Activated naive CD4-positive, alpha-beta T cell treated with anti-CD3 and anti-CD28 coated beads for 36 hours (primary cell): ENCODE results near the gene PARP14. TPM values are rescaled to one million over a fixed set of nuclear protein-coding genes. Genes with fewer than 3 reads are reported as not detected.

ENCODE experiments used
- CTCF ChIA-PET: fragments of 350-600 bp; sonication (Branson Sonifier 250); formaldehyde crosslinking; loops from one replicate; lab custom pipeline; 2021; ENCODE audit warnings: antibody characterized with exemption; lab: Charles Lee
- DNase-seq: peaks from one replicate; pipeline ENCODE4 v3.0.0-alpha.2; 2020
- H3K27ac Mint-ChIP-seq: one replicate; pipeline ENCODE4 v1.8.0; 2021; ENCODE audit warnings: mild to moderate bottlenecking, mixed read lengths
- H3K27me3 Mint-ChIP-seq: one replicate; pipeline ENCODE4 v1.8.0; 2021; ENCODE audit warnings: low read depth, mixed read lengths
- H3K36me3 Mint-ChIP-seq: one replicate; pipeline ENCODE4 v1.8.0; 2021; ENCODE audit warnings: low read depth, mixed read lengths
- H3K4me1 Mint-ChIP-seq: one replicate; pipeline ENCODE4 v1.8.0; 2021; ENCODE audit warnings: low read depth, mixed read lengths
- H3K4me3 Mint-ChIP-seq: one replicate; pipeline ENCODE4 v1.8.0; 2021; ENCODE audit warnings: mild to moderate bottlenecking, moderate library complexity, mixed read lengths
- H3K9me3 Mint-ChIP-seq: one replicate; pipeline ENCODE4 v1.8.0; 2021; ENCODE audit warnings: mixed read lengths
- intact Hi-C: fragments of 100-400 bp; cut with micrococcal nuclease; formaldehyde crosslinking; loops from one replicate; pipeline ENCODE4 v1.15.1; 2023
- total RNA-seq, 2 experiments: library from RNA; stranded (reverse); gene quantifications; one replicate each; pipeline ENCODE4 v1.2.3, GENCODE V29; 2021

Gene PARP14
- total RNA-seq, 2 experiments from 2014 or later: 35.4 to 38.9 TPM

DNA sequence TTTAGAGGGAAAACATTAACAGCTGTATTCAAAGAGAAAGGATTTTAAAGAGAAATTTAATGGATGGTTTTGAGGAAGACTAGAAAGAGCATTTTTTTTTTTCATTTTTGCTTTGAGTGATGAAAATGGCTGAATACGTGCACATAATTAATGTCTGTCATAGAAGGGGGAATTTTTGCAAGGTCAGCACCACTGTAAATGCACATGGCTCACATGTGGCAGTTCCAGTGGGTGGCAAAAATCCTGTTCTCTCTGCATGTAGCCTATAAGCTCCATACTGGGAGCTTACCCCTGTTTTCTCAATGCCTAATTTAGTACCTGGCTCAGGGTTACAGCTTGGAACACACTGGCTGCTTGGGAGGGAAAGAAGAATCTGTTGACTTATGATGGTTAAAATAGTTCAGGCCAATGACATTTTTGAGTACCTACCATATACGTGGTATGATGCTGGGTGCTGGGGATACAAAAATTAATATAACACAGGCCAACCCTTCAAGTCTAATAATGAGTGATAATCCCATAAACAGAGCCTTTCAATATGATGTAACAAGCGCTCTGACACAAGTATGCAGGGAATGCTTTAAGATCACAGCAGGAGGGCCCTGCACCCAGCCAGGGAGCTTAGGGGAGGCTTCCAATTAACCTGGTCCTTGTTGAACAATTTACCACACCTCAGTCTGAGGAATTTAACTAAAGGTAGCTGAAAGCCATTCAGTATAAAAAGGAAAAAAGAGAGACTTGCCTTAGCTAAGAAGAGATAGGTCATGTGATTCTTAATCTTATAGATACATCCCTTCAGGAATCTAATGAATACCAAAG is 80.0 kb downstream of the PARP14 start:
- no peak overlapping the region for H3K27ac Mint-ChIP-seq
- DNase-seq: no peak
- CTCF ChIA-PET: interaction anchor here (0.7 to 1.3 kb wide), 3 partner anchors 79 to 268 kb away, joined by 3 to 8 read pairs (median 3); no protein-coding TSS in a partner anchor
- H3K36me3 Mint-ChIP-seq: no peaks in the 10 kb centered on the region
- H3K9me3 Mint-ChIP-seq: no peaks in the 10 kb centered on the region
- intact Hi-C loops: no loop called here
- H3K27me3 Mint-ChIP-seq: no peaks in the 10 kb centered on the region
- no peak overlapping the region for H3K4me3 Mint-ChIP-seq
- H3K4me1 Mint-ChIP-seq: no peaks in the 10 kb centered on the region

DNA sequence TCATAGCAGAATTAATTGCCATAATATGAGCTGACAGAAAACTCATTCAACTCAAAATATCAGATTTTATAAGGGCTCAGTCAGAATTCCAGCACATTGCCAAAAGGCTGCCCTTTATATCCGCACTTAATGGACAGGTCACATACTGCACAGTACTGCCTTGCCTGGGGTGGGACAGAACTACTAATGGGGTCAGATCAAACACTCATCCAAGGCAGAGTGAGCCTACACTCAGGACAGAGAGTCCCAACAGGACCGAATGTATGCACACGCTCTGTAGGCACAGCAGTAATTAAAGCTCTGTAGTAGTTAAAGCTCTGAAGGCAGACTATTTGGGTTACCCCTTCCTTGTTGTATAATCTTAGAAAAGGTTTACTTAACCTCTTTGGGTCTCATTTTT is 85.8 kb downstream of the PARP14 start:
- H3K27ac Mint-ChIP-seq: no peak overlapping the region
- no peaks in the 10 kb centered on the region for H3K27me3 Mint-ChIP-seq
- peaks cover 4% of the 10 kb centered on the region for H3K36me3 Mint-ChIP-seq
- H3K4me1 Mint-ChIP-seq: no peaks in the 10 kb centered on the region
- H3K4me3 Mint-ChIP-seq: no peak overlapping the region
- no peaks in the 10 kb centered on the region for H3K9me3 Mint-ChIP-seq
- intact Hi-C loops: no loop called here
- CTCF ChIA-PET: interaction anchor here (1.3 kb wide), 1 partner anchor 10 kb away, joined by 5 read pairs; no protein-coding TSS in a partner anchor
- DNase-seq: no peak

DNA sequence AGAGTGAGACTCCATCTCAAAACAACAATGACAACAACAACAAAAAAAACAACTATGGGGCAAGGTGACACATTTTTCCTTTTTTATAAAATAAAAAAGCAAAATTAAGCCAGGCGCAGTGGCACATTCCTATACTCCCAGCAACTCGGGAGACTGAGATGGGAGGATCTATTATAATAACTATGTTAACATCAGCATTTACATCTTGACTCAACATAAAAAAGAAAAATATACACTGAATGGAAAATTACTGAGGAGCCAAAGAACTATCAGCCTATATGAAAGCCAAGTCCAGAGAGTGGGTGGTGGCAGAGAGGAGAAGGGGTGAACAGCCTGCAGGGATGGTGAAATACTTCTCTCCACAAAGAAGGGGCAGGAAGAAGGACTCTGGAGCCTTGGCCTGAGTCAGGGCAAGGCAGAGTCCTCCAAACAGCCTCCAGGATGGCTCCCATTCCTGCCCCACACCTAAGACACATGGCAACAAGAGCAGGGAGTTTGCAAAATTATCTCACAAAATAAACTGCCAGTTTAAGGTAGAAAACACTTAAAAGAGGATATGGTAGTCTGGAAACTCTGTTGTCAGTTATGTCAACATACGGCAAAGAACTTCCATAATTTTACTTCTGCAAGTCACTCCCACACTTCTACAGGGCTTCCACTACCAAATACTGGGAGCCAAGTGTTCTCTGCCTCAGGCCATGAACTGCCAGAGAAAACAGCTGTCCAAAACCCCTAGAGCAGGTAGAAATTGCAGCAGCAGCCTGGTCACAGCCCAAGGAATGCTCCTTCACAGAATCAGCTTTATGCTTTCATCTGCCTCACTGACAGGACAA is 87.1 kb downstream of the PARP14 start:
- H3K36me3 Mint-ChIP-seq: peaks cover 4% of the 10 kb centered on the region
- no peak for DNase-seq
- H3K9me3 Mint-ChIP-seq: no peaks in the 10 kb centered on the region
- CTCF ChIA-PET: interaction anchor here (1.3 kb wide), 1 partner anchor 11 kb away, joined by 5 read pairs; no protein-coding TSS in a partner anchor
- H3K4me1 Mint-ChIP-seq: no peaks in the 10 kb centered on the region
- intact Hi-C loops: no loop called here
- no peak overlapping the region for H3K27ac Mint-ChIP-seq
- no peaks in the 10 kb centered on the region for H3K27me3 Mint-ChIP-seq
- H3K4me3 Mint-ChIP-seq: no peak overlapping the region

DNA sequence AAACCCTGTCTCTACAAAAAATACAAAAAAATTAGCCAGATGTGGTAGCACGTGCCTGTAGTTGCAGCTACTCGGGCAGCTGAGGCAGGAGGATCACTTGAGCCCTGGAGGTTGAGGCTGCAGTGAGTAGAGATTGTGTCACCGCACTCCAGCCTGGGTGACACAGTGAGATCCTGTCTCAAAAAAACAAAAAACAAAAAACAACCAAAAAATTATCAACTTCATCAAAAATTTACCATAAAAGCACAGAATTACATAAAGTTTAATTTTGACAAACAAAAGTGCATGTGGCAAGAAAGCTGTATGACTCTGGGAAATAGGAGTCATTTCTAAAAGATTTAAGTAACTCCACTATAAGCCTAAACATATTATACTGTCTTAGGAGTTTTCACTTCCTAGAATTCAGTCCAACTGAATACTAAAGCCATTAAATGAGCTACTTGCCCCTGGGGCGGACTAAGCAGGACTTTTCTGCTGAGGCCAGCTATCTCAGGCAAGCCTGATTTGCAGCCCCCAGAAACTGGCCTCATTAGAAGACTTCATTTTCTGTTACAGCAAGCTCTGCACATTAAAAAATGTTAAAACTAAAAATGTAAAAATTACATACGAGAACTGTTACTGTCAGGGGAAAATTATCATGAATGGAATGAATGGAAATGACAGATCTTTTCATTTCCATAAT is 90.0 kb downstream of the PARP14 start:
- peaks cover 6% of the 10 kb centered on the region for H3K36me3 Mint-ChIP-seq
- CTCF ChIA-PET: interaction anchor here (0.6 to 0.9 kb wide), 2 partner anchors 34 to 76 kb away, joined by 3 to 4 read pairs; no protein-coding TSS in a partner anchor
- H3K9me3 Mint-ChIP-seq: no peaks in the 10 kb centered on the region
- H3K4me1 Mint-ChIP-seq: no peaks in the 10 kb centered on the region
- no peak overlapping the region for H3K27ac Mint-ChIP-seq
- H3K27me3 Mint-ChIP-seq: no peaks in the 10 kb centered on the region
- H3K4me3 Mint-ChIP-seq: no peak overlapping the region
- intact Hi-C loops: no loop called here
- DNase-seq: no peak

DNA sequence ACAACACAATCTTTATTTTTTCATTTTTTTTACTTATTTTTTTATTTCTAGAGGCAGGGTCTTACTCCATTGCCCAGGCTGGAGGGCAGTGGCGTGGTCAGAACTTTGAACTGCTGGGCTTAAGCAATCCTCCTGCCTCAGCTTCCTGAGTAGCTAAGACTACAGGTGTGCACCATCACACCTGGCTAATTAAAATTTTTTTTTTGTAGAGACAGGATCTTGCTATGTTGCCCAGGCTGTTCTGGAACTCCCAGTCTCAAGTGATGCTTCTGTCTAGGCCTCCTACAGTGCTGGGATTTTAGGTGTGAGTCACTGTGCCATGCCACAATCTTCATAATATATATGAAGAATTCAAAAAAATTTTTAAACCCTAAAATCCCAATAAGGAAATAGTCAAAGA is 92.2 kb downstream of the PARP14 start:
- intact Hi-C loops: no loop called here
- H3K27me3 Mint-ChIP-seq: no peaks in the 10 kb centered on the region
- H3K4me1 Mint-ChIP-seq: no peaks in the 10 kb centered on the region
- no peak overlapping the region for H3K27ac Mint-ChIP-seq
- no peaks in the 10 kb centered on the region for H3K9me3 Mint-ChIP-seq
- CTCF ChIA-PET: interaction anchor here (1.1 kb wide), 1 partner anchor 15 kb away, joined by 3 read pairs; no protein-coding TSS in a partner anchor
- DNase-seq: no peak
- H3K36me3 Mint-ChIP-seq: peaks cover 6% of the 10 kb centered on the region
- no peak overlapping the region for H3K4me3 Mint-ChIP-seq

DNA sequence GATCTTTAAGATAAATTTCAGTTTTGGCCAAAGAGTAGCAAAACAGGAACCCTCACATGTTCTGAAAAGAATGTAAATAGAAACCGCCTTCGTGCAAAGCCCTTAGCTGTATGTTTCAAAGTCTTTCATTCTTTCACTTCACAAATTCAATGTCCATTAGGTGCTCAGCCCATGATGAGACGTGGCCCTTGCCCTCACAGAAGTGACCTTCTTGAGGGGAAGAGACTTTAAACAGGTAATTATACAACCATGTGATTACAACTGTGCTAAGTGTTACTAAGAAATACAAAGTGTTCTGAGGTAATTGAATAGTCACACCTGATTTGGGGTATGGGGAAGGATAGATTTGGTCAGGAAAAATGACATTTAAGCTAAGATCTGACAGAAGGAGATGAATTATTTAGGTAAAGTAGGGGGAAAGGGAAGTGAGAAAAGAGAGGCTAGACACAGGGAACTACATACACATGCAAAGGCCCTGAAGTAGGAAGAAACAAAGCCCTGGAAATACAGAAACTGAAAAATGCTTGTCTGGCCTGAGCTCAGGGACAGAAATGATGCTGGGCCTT is 93.4 kb downstream of the PARP14 start:
- Mint-ChIP-seq H3K4me1 (no peaks in the 10 kb centered on the region), H3K27me3 (no peaks in the 10 kb centered on the region), H3K36me3 (peaks cover 6% of the 10 kb centered on the region), H3K27ac (no peak overlapping the region), H3K9me3 (no peaks in the 10 kb centered on the region), H3K4me3 (no peak overlapping the region)
- intact Hi-C loops: no loop called here
- DNase-seq: no peak
- CTCF ChIA-PET: interaction anchor here (0.9 to 1.3 kb wide), 2 partner anchors 19 to 45 kb away, joined by 3 read pairs; no protein-coding TSS in a partner anchor

DNA sequence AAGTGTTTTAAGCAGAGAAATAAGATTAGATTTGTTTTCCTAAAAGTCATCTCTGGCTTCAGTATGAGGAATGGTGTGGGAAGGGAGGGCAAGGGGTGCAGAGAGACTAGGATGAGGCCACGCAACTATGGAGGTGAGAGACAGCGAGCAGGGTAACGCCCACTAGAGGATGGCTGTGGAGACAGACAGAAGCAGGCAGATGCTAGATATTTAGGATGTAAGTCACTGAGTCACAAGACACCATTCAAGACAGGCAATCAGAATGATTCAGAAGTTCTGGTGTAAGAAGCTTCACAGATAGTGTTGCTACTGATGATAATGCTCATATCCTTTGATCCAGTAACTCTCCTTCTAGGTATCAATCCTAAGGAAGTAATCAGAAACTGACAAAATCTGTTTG is 93.9 kb downstream of the PARP14 start:
- H3K27ac Mint-ChIP-seq: no peak overlapping the region
- peaks cover 6% of the 10 kb centered on the region for H3K36me3 Mint-ChIP-seq
- H3K27me3 Mint-ChIP-seq: no peaks in the 10 kb centered on the region
- no peak overlapping the region for H3K4me3 Mint-ChIP-seq
- H3K9me3 Mint-ChIP-seq: no peaks in the 10 kb centered on the region
- DNase-seq: no peak
- CTCF ChIA-PET: interaction anchor here (0.6 to 1.1 kb wide), 2 partner anchors 129 to 363 kb away, joined by 3 to 4 read pairs; no protein-coding TSS in a partner anchor
- intact Hi-C loops: no loop called here
- H3K4me1 Mint-ChIP-seq: no peaks in the 10 kb centered on the region

DNA sequence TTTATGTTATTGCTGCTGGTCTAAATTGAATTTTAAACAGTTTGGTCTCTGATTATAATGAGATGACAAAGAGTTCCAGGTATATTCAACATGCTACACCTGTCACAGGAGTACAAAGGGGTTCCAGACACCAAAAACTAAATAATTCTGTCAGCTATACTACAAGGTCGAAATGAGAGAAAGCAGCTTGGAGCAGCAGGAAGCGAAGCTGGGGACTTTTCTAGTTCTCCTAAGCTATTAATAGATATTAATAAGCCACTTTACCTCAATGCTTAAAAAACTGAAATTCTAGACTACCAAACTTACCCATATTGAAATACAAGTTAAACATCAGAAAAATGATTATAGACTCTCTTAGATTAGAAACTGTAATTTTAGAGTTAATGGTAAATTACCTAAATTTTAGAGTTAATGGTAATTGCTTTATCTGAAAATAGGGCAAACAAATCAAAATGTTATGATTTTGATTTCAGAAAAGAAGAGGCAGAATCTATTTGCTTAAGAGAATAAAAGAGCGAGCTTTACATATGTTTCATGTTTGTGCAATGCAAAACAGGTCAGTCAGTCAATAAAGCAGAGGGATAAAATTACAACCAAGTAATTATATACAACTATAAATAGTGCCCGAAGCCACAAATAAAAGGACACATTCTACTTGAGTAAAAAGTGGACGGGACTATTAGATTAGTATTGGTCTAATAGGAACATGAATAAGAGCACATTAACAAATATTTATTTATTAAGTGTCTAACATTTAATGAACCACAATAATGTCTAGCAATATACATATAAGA is 96.2 kb downstream of the PARP14 start:
- Mint-ChIP-seq H3K27me3 (no peaks in the 10 kb centered on the region), H3K27ac (no peak overlapping the region), H3K4me1 (no peaks in the 10 kb centered on the region), H3K9me3 (no peaks in the 10 kb centered on the region), H3K36me3 (peaks cover 6% of the 10 kb centered on the region), H3K4me3 (no peak overlapping the region)
- DNase-seq: no peak
- CTCF ChIA-PET: interaction anchor here (0.9 kb wide), 1 partner anchor 22 kb away, joined by 4 read pairs; no protein-coding TSS in a partner anchor
- intact Hi-C loops: no loop called here

DNA sequence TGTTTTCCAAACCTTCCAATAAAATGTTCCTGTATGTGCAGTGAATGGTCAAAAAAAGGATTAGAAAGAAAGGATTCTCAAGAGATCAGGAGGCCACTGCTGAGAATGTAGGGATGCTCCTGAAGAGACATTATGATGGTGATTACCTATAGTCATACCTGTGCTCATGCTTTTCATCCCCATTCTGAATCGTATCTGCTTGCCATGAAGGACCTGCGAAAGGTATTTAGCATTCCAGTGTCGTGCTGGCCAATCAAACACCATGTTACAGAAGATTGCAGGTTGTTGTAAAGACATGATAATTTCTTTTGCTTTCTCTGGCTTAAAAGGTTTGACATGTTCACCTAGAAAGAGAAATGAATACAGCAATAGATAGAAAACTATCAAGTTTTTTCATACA is 96.9 kb downstream of the PARP14 start:
- Mint-ChIP-seq H3K9me3 (no peaks in the 10 kb centered on the region), H3K4me3 (no peak overlapping the region), H3K4me1 (no peaks in the 10 kb centered on the region), H3K27me3 (no peaks in the 10 kb centered on the region), H3K27ac (no peak overlapping the region), H3K36me3 (peaks cover 6% of the 10 kb centered on the region)
- intact Hi-C loops: no loop called here
- no peak for DNase-seq
- CTCF ChIA-PET: no interaction called here
